ENCODE measurements around the gene AREG.

- TF ChIP-seq PBX3 (IDR thresholded peaks at IDR 0.05) (no peak), SREBF2 (IDR thresholded peaks at IDR 0.05) (no peak), EHMT2 (IDR thresholded peaks at IDR 0.05; ENCODE audit: low read depth) (no peak), CTCF (IDR thresholded peaks at IDR 0.05) (no peak), MAX (IDR thresholded peaks at IDR 0.05) (no peak), MAZ (IDR thresholded peaks at IDR 0.05; ENCODE audit: borderline replicate concordance, low read depth, low read length) (no peak)
Measured at GRCh38 chr4:74424111-74424510, 20.8 kb upstream of the AREG start.

Data from A549 (cell line).